ENCODE results near the gene AGPS. TPM values are rescaled to one million over a fixed set of nuclear protein-coding genes. Genes with fewer than 3 reads are reported as not detected.
"Not testable (repeated sequence)": the region's sequence is repeated elsewhere in the genome, so short reads cannot be mapped to it uniquely, and the experiment has no call there.

Gene AGPS
- total RNA-seq, 1 experiment from 2014 or later, result 49.8 TPM

DNA sequence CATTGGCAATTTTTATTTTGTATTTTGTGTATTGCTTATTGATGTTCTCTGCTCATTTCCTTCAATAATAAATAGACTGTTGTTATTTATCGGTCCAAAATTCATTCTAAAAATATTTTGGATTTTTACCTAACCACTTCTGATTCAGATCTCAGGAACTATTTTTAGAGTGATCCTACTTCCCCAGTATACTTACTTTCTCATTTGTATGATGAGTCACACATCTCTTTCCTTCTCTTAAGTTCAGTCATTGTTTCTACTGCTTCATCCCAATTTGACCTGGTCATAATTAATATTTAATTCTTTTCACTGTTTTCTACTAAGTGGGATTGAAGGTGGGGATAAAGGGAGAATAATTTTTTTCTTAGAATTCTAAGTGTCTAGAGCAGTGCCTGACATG, 75.1 kb downstream of the AGPS start:
- DNase-seq (ENCODE audit: low read depth), result peak; percentile 62

DNA sequence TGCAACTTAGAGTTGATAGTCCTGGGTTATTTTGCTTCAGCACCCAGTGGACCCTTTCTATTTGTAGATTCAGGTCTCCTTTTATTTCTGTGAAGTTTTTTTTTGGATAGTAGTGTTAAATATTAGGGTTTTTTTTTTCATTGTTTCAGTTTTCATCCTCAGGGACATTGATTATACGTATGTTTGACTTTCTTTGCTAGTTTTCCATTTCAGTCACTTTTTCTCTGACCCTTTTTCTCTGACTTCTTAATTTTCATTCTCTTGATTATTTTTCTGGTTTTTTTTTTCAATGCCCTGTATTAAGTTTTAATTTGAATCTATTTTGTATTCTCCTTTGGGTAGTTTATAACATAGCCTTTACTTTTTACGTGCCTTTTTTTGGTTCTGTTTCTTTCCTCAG, 79.4 kb downstream of the AGPS start:
- no peak for DNase-seq (ENCODE audit: low read depth)

DNA sequence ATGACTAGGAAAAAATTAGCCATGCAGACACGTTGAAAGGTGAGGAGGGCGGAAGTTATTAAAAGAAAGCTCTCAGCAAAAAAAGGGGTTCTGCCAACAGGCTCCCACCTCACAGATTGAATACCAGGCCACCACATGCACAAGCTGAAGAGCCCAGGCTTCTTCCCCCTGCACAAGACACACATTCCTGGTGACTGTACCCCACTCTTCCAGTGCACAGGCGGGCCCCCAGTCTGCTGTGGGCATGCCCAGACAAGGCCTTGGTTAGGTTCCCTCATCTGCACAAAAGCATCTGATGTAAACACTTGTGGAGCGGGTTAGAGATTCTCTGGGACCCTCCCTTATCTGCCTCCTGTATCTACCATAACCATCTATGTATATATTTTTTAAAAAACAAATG, 81.7 kb downstream of the AGPS start:
- DNase-seq (ENCODE audit: low read depth), result no peak

DNA sequence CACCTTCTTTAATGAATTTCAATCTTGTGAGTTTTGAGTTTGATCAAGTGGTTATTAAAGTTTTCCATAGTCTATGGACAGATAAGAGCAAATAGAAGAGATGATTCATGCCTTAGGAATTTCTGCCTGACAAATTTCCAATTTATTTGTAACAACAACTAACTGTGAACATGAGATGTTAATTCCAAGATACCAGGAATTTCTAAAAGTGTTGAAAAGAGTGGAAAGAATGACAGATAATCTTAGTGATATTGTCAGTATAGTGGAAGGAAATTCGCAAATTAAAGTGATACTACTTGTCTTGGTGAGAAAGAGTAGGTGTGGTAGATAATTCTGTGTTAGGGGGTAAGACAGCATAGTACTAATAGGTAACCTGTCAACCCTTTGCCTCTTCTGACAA, 82.4 kb downstream of the AGPS start:
- DNase-seq (ENCODE audit: low read depth), result peak; percentile 61

DNA sequence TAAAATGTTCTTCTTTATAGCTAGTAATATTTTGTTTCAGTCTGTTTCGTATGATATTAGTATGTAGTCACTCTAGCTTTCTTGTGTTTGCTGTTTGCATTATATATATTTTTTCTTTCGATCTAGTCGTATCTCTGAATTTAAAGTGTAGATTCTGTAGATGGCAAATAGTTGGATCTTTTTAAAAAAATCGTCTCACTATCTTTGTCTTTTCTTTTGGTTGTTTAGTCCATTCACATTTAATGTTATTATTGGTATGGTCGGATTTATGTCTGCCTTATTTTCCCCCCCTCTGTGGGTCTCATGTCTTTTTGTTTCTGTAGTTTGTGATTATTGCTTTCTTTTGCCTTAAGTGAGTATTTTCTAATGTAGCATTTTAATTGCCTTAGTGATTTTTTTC, 84.3 kb downstream of the AGPS start:
- no peak for DNase-seq (ENCODE audit: low read depth)

GRCh38 chr2:177478029-177478428, 85.5 kb downstream of the AGPS start:
- DNase-seq (ENCODE audit: low read depth), result peak; percentile 10

- DNase-seq (ENCODE audit: low read depth), result no peak
Measured at GRCh38 chr2:177478907-177479306, 86.3 kb downstream of the AGPS start.

DNA sequence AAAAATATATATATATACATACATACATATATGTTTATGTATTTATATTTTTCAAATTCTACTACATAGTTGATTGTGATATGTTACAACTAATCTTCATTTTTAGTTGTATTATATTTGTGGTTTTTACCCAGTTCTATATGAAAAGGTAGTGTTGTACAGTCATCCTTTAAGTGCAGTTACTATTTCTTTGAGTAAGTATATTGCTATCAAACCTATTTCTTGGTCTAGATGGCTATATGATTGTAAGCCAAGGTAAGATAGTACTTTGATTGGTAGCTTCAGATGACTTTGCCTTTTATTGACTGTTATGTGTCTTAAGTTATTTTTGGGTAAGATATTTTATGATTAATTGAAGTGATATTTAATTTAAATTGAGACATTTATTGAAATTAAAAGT, 89.6 kb downstream of the AGPS start:
- no peak for DNase-seq (ENCODE audit: low read depth)

GRCh38 chr2:177483531-177483930, 91.0 kb downstream of the AGPS start:
- no peak for DNase-seq (ENCODE audit: low read depth)

DNA sequence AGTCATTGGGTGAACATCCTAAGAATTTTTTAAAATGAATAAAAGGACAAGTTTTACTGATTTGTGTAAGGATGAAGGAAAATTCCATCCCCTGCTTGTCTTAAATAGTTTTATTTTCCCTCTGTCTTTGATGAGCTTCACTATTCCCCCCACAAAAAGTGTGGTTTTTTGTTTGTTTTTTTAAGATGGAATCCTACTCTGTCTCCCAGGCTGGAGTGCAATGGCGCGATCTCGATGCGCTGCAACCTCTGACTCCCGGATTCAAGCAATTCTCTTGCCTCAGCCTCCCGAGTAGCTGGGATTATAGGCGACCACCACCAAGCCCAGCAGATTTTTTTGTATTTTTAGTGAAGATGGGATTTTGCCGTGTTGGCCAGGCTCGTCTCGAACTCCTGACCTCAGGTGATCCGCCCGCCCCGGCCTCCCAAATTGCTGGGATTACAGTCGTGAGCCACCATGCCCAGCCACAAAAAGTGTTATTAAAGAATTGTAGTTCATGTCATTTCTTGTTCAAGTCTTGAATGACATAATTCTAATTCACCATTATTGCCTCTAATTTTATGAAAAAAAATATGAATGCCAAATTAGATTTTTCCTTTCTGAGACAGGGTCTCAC, 91.7 kb downstream of the AGPS start:
- no peak for DNase-seq (ENCODE audit: low read depth)

DNA sequence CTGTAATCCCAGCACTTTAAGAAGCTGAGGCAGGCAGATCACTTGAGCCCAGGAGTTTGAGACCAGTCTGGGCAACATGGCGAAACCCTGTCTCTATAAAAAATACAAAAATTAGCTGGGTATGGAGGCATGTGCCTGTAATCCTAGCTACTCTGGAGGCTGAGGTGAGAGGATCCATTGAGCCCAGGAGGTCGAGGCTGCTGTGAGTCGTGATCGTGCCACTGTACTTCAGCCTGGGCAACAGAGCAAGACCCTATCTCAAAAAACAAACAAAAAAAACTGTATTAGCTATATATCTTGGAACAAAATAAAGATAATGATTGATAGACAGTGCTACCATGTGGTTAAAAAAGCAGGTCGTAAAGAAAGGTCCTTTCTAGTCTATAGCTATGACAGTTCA, 93.1 kb downstream of the AGPS start:
- DNase-seq (ENCODE audit: low read depth), result not testable (repeated sequence)

GRCh38 chr2:177489719-177490301, 97.2 kb downstream of the AGPS start:
- DNase-seq (ENCODE audit: low read depth), result peak; percentile 43

- DNase-seq (ENCODE audit: low read depth), result no peak
Measured at GRCh38 chr2:177495945-177496344, 103.4 kb downstream of the AGPS start.

DNA sequence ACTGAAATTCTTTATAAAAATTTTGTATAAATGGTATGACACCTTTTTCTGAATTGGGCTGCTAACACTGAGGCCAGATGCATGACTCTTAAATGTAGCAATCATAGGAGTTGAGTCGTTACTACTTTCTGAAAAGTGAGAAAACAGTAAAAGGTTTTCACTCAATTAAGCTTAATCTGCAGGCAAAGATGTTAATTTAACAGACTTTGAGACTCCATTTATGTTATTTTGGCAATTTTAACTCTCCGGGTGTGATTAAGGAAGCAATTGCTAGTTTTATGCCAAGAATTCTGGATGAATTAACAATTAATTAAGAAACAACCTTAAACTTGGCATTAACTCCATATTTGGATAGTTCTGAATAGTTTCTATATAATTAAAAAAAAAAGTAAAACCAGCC, 104.3 kb downstream of the AGPS start:
- DNase-seq (ENCODE audit: low read depth), result no peak

GRCh38 chr2:177501186-177501585, 108.6 kb downstream of the AGPS start:
- no peak for DNase-seq (ENCODE audit: low read depth)

DNA sequence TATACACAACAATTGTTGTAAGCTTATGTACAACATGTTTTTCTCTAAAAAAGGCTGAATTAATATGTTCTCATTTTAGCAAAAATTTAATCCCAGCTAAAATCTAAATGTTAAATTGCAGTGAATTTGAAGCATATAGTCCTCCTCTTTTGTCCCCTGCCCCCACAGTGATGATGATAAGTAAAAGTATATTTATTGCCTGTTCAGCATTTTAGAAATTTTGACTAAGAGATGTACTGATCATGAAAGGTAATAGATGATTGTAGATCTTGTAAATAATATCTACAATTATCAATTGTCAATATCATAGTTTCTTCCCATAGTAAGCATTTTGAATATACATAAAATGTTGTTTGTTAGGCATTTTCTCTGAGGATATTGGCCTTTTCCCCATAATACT, 113.9 kb downstream of the AGPS start:
- DNase-seq (ENCODE audit: low read depth), result no peak

- no peak for DNase-seq (ENCODE audit: low read depth)
Measured at GRCh38 chr2:177506998-177507397, 114.4 kb downstream of the AGPS start.

- no peak for DNase-seq (ENCODE audit: low read depth)
Measured at GRCh38 chr2:177516824-177517544, 124.4 kb downstream of the AGPS start.

- no peak for DNase-seq (ENCODE audit: low read depth)
Measured at GRCh38 chr2:177518754-177519153, 126.2 kb downstream of the AGPS start.

DNA sequence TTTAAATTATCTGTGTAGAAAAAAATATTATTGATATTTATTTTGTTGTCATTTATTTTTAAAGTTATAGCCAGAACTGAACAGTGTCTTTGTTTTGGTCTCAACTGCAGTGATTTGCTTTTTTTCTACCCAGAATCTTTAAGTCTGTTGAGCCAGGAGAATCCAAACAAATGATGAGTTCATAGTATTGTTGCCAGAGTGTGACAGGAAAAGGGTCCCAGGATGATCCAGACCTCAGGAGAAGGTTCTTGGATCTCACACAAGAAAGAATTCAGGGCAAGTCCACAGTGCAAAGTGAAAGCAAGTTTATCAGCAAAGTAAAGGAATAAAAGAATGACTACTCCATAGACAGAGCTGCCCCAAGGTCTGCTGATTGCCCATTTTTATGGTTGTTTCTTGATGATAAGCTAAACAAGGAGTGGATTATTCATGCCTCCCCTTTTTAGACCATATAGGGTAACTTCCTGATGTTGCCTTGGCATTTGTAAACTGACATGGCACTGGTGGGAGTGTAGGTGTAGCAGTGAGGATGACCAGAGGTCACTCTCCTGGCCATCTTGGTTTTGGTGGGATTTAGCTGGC, 127.1 kb downstream of the AGPS start:
- no peak for DNase-seq (ENCODE audit: low read depth)

DNA sequence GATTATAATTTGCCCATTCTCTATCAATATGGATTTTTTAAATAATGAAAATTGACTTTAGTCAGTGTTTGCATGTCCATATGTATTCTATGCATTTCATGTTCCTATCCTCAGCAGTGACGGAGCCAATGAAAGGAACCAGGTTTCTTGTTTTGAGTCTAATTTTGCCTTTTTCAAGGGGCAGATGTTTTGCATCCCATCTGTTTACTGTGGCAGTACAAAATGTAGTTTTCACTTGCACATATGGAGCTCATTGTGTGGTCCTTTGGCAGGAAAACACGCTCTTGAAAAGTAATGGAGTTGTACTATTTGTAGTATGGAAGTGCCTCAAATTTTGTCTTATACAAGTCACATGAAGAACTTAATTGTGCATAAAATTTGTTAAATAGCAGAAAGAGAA, 127.8 kb downstream of the AGPS start:
- no peak for DNase-seq (ENCODE audit: low read depth)

DNA sequence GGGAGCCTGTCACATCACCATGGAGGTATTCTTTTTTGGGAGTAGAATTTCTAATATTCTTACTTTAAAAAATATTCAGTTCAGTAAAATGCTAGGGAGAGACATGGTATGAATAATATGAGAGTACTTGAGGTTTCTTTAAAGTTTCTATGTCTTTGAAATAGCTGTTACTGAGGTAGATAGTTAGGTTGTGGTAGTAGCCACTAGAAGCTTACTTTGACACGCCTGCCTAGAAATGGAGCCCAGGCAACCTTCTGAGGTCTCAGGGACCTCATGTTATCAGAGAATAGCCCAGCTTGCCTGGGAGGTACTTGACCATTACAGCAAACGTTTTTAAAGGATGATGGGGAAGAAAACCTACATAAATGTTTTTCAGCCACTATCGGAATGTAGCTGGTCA, 131.2 kb downstream of the AGPS start:
- no peak for DNase-seq (ENCODE audit: low read depth)
